Measurements from ENCODE around the gene FXR2. TPM values are rescaled to one million over a fixed set of nuclear protein-coding genes. Genes with fewer than 3 reads are reported as not detected.

The FXR2 gene
- total RNA-seq, 1 experiment from 2014 or later = 35.1 TPM

DNA sequence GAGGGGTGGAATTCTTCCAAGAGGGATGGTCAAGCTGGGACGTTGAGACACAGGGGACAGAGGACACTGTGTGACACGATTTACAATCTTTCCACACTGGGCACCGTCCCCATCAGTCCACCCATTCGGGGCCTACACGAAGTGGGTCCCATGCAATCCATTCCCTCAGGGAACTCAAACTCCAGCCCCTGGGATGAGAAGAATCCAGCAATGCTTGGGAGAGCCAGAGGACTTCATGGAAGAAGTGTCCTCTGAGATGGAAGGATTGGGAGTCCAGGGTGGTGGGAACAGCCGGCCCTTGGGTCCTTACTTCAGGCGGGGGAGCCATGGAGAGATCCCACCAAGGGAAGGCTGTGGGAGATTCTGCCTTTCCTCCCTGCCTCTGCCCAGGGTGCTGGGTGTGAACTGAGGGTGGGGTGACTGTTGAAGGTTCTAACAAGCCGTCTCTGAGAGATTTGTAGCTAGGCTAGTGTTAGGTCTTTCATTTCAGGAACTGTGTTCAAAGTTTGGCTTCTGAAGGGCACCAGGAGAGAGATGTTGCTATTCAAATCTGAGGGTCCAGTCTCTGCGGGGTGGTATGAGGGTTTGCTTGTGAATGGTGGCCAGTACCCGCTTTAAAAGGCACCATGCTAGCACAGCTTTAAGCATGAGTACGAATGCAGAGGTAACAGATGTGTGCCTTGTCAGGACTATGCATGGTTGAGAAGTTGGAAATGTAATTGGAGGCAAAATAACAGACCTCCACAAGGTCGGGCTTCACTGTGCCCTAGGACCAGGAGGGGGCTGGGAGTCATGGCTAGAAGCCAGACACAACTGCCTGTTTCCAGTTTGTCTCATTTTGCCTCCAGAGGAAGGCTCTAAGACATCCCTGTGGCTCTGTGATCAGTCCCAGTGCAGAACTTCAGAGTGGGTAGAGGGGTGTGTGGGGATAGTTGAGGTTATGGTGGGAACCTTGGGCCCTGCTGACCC is 38.0 kb upstream of the FXR2 start:
- Mint-ChIP-seq H3K36me3 (peaks cover 25% of the 10 kb centered on the region), H3K9me3 (no peaks in the 10 kb centered on the region), H3K27ac (no peak overlapping the region; the same call in 1 of the 2 replicates), H3K4me1 (peaks cover 53% of the 10 kb centered on the region), H3K27me3 (ENCODE audit: low read depth) (peaks cover 47% of the 10 kb centered on the region), H3K4me3 (peak overlapping the region; percentile 71)
- no peak for DNase-seq (ENCODE audit: low spot score)
- no peak for TF ChIP-seq ARID4B (CRISPR knock-in tag; IDR thresholded peaks at IDR 0.05; ENCODE audit: borderline replicate concordance)
- TF ChIP-seq, protein P1, sequence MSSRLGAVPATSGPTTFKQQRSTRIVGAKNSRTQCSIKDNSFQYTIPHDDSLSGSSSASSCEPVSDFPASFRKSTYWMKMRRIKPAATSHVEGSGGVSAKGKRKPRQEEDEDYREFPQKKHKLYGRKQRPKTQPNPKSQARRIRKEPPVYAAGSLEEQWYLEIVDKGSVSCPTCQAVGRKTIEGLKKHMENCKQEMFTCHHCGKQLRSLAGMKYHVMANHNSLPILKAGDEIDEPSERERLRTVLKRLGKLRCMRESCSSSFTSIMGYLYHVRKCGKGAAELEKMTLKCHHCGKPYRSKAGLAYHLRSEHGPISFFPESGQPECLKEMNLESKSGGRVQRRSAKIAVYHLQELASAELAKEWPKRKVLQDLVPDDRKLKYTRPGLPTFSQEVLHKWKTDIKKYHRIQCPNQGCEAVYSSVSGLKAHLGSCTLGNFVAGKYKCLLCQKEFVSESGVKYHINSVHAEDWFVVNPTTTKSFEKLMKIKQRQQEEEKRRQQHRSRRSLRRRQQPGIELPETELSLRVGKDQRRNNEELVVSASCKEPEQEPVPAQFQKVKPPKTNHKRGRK (CRISPR knock-in tag; IDR thresholded peaks at IDR 0.05; ENCODE audit: borderline replicate concordance) = no peak
- TF ChIP-seq RELA (CRISPR knock-in tag; IDR thresholded peaks at IDR 0.05; ENCODE audit: borderline replicate concordance) = no peak
- TF ChIP-seq, protein P2, sequence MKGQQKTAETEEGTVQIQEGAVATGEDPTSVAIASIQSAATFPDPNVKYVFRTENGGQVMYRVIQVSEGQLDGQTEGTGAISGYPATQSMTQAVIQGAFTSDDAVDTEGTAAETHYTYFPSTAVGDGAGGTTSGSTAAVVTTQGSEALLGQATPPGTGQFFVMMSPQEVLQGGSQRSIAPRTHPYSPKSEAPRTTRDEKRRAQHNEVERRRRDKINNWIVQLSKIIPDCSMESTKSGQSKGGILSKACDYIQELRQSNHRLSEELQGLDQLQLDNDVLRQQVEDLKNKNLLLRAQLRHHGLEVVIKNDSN (CRISPR knock-in tag; IDR thresholded peaks at IDR 0.05) = no peak
- no peak for TF ChIP-seq ATF3 (CRISPR knock-in tag; conservative IDR thresholded peaks at IDR 0.05)
- no peak for TF ChIP-seq ZNF281 (CRISPR knock-in tag; IDR thresholded peaks at IDR 0.05)
- TF ChIP-seq, protein P3, sequence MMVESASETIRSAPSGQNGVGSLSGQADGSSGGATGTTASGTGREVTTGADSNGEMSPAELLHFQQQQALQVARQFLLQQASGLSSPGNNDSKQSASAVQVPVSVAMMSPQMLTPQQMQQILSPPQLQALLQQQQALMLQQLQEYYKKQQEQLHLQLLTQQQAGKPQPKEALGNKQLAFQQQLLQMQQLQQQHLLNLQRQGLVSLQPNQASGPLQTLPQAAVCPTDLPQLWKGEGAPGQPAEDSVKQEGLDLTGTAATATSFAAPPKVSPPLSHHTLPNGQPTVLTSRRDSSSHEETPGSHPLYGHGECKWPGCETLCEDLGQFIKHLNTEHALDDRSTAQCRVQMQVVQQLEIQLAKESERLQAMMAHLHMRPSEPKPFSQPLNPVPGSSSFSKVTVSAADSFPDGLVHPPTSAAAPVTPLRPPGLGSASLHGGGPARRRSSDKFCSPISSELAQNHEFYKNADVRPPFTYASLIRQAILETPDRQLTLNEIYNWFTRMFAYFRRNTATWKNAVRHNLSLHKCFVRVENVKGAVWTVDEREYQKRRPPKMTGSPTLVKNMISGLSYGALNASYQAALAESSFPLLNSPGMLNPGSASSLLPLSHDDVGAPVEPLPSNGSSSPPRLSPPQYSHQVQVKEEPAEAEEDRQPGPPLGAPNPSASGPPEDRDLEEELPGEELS (CRISPR knock-in tag; IDR thresholded peaks at IDR 0.05) = no peak
- TF ChIP-seq, protein P4, sequence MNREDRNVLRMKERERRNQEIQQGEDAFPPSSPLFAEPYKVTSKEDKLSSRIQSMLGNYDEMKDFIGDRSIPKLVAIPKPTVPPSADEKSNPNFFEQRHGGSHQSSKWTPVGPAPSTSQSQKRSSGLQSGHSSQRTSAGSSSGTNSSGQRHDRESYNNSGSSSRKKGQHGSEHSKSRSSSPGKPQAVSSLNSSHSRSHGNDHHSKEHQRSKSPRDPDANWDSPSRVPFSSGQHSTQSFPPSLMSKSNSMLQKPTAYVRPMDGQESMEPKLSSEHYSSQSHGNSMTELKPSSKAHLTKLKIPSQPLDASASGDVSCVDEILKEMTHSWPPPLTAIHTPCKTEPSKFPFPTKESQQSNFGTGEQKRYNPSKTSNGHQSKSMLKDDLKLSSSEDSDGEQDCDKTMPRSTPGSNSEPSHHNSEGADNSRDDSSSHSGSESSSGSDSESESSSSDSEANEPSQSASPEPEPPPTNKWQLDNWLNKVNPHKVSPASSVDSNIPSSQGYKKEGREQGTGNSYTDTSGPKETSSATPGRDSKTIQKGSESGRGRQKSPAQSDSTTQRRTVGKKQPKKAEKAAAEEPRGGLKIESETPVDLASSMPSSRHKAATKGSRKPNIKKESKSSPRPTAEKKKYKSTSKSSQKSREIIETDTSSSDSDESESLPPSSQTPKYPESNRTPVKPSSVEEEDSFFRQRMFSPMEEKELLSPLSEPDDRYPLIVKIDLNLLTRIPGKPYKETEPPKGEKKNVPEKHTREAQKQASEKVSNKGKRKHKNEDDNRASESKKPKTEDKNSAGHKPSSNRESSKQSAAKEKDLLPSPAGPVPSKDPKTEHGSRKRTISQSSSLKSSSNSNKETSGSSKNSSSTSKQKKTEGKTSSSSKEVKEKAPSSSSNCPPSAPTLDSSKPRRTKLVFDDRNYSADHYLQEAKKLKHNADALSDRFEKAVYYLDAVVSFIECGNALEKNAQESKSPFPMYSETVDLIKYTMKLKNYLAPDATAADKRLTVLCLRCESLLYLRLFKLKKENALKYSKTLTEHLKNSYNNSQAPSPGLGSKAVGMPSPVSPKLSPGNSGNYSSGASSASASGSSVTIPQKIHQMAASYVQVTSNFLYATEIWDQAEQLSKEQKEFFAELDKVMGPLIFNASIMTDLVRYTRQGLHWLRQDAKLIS (CRISPR knock-in tag; IDR thresholded peaks at IDR 0.05; ENCODE audit: borderline replicate concordance) = no peak
- TF ChIP-seq ELF4 (CRISPR knock-in tag; IDR thresholded peaks at IDR 0.05; ENCODE audit: low read depth) = no peak
- no peak for TF ChIP-seq IRF2 (CRISPR knock-in tag; IDR thresholded peaks at IDR 0.05; ENCODE audit: borderline replicate concordance, low read depth)
- TF ChIP-seq, protein P5, sequence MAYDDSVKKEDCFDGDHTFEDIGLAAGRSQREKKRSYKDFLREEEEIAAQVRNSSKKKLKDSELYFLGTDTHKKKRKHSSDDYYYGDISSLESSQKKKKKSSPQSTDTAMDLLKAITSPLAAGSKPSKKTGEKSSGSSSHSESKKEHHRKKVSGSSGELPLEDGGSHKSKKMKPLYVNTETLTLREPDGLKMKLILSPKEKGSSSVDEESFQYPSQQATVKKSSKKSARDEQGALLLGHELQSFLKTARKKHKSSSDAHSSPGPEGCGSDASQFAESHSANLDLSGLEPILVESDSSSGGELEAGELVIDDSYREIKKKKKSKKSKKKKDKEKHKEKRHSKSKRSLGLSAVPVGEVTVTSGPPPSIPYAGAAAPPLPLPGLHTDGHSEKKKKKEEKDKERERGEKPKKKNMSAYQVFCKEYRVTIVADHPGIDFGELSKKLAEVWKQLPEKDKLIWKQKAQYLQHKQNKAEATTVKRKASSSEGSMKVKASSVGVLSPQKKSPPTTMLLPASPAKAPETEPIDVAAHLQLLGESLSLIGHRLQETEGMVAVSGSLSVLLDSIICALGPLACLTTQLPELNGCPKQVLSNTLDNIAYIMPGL (CRISPR knock-in tag; IDR thresholded peaks at IDR 0.05) = no peak
- TF ChIP-seq FOXJ3 (CRISPR knock-in tag; IDR thresholded peaks at IDR 0.05; ENCODE audit: borderline replicate concordance) = no peak
- POLR2A ChIA-PET = interaction anchor here (1.5 to 3.8 kb wide), 4 partner anchors 24 to 69 kb away, joined by 5 to 80 read pairs (median 10); partner anchors contain the start of genes MPDU1, SOX15, TP53 and WRAP53
- no peak for ATAC-seq
- CTCF ChIA-PET = interaction anchor here (1.0 to 7.5 kb wide), 5 partner anchors 18 to 64 kb away, joined by 3 to 88 read pairs (median 29); partner anchors contain the start of genes TP53 and WRAP53
